ENCODE data around the gene RFX4.

The RFX4 gene

DNA sequence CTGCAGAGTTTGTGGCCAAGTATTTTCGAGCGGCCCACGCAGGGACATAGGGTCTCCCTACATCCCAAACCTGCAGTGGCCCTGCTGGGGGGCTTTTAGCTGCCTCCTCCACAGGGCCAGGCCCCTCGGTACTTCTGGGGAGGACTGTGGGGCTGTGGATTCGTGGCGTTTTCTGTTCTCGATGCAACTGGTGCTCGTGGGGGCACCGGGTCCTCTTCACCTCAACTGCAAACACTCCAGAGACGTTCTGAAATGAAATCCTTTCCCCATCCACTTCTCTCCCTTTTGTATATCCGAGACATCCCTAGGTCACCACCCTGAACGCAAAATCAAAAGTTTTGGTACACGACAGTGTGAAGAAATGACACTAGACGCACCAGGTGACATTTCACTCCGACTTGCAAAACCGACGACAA, 2.3 kb downstream of the RFX4 start:
- no peaks in the 10 kb centered on the region for H3K79me2 ChIP-seq
- TF ChIP-seq, protein P1, sequence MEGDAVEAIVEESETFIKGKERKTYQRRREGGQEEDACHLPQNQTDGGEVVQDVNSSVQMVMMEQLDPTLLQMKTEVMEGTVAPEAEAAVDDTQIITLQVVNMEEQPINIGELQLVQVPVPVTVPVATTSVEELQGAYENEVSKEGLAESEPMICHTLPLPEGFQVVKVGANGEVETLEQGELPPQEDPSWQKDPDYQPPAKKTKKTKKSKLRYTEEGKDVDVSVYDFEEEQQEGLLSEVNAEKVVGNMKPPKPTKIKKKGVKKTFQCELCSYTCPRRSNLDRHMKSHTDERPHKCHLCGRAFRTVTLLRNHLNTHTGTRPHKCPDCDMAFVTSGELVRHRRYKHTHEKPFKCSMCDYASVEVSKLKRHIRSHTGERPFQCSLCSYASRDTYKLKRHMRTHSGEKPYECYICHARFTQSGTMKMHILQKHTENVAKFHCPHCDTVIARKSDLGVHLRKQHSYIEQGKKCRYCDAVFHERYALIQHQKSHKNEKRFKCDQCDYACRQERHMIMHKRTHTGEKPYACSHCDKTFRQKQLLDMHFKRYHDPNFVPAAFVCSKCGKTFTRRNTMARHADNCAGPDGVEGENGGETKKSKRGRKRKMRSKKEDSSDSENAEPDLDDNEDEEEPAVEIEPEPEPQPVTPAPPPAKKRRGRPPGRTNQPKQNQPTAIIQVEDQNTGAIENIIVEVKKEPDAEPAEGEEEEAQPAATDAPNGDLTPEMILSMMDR (IDR thresholded peaks at IDR 0.05) = no peak
- H3K36me3 ChIP-seq (ENCODE audit: control insufficient read depth, insufficient read depth, low read length) = no peaks in the 10 kb centered on the region
- H3K9me3 ChIP-seq (ENCODE audit: control insufficient read depth, low read length) = no peaks in the 10 kb centered on the region
- H3K27ac ChIP-seq = no peak overlapping the region
- no peak overlapping the region for H3K9ac ChIP-seq
- H3K4me3 ChIP-seq (ENCODE audit: low read depth, low read length) = no peak overlapping the region
- no peak overlapping the region for H2AFZ ChIP-seq
- peaks cover 17% of the 10 kb centered on the region for H3K27me3 ChIP-seq (ENCODE audit: control insufficient read depth, insufficient read depth, low read length)
- H3K4me2 ChIP-seq (ENCODE audit: low read length) = no peak overlapping the region
- no peaks in the 10 kb centered on the region for H3K4me1 ChIP-seq

DNA sequence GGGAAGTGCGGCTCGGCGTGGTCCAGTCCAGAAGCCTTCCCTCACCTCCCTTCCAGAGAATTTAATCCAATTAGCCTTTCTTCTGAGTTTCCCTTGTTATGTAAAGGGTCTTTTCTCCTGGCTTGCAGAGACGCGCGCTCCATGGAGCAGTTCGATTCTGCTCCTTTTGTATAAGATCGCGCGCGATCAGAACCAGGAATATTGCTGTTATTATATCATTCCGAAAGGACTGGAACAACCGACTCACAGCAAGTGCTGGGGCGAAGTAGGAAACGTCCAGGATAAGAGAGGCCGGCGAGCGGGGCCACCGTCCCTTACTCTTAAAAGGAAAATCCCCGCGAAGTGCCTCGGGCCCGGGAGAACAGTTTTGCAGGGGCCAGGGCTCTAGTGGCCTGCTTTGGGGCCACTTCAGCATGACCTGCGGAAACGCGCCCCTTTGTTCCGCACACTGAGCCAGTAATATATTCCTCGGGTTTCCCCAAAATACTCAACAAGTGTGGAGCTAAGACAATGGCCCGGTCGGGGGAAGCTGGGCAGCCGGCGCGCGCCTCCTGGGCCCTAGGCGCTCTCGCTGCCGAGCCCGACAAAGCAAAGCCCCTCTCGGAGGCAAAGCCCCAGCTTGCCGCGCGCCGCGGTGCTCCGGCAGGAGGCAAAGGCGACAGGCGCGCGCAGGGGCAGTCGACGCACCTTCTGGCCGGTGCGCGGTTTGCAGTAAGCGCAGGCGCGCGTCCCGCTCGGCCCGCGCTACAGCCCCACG, 2.9 kb downstream of the RFX4 start:
- H3K4me1 ChIP-seq = no peaks in the 10 kb centered on the region
- H3K27me3 ChIP-seq (ENCODE audit: control insufficient read depth, insufficient read depth, low read length) = peaks cover 12% of the 10 kb centered on the region

DNA sequence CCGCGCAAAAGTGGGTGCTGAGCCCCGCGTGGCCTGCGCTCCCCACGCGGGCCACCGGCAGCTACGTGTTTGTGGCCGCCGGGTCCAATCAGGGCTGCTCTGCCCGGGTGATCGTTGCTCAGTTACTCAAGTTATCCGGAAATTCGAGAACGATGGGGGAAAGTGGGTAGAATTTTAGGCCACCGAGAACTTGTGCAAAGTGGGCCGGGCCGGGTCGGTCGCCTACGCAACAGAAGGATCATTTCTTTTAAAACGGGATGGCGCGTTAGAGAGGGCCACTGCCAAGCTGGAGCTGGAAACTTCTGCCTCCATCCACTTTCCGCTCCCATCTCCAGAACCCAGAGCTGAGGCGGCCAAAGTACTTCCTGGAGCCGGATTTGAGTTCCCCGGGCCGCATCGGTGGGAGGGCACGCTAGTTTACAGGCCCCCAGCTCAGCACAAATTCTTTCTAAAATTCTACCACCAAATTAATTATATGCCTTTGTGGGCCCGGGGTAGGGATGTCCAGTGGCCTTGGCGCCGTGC, 3.5 kb downstream of the RFX4 start:
- TF ChIP-seq, protein P1 (IDR thresholded peaks at IDR 0.05) = no peak
- Histone ChIP-seq H3K27me3 (ENCODE audit: control insufficient read depth, insufficient read depth, low read length) (peaks cover 10% of the 10 kb centered on the region), H3K36me3 (ENCODE audit: control insufficient read depth, insufficient read depth, low read length) (no peaks in the 10 kb centered on the region), H3K9me3 (ENCODE audit: control insufficient read depth, low read length) (no peaks in the 10 kb centered on the region), H3K4me3 (ENCODE audit: low read depth, low read length) (no peak overlapping the region), H2AFZ (no peak overlapping the region), H3K27ac (no peak overlapping the region), H3K79me2 (no peaks in the 10 kb centered on the region), H3K4me2 (ENCODE audit: low read length) (peak overlapping the region; percentile 24), H3K4me1 (no peaks in the 10 kb centered on the region), H3K9ac (no peak overlapping the region)

More for the DNA sequence above, 2.9 kb downstream of the RFX4 start:
- H3K36me3 ChIP-seq (ENCODE audit: control insufficient read depth, insufficient read depth, low read length) = no peaks in the 10 kb centered on the region
- H3K4me3 ChIP-seq (ENCODE audit: low read depth, low read length) = no peak overlapping the region
- no peaks in the 10 kb centered on the region for H3K9me3 ChIP-seq (ENCODE audit: control insufficient read depth, low read length)
- H3K27ac ChIP-seq = no peak overlapping the region
- no peaks in the 10 kb centered on the region for H3K79me2 ChIP-seq
- H3K9ac ChIP-seq = no peak overlapping the region
- H3K4me2 ChIP-seq (ENCODE audit: low read length) = peak overlapping the region; percentile 24
- TF ChIP-seq, protein P1 (IDR thresholded peaks at IDR 0.05) = no peak
- no peak overlapping the region for H2AFZ ChIP-seq

DNA sequence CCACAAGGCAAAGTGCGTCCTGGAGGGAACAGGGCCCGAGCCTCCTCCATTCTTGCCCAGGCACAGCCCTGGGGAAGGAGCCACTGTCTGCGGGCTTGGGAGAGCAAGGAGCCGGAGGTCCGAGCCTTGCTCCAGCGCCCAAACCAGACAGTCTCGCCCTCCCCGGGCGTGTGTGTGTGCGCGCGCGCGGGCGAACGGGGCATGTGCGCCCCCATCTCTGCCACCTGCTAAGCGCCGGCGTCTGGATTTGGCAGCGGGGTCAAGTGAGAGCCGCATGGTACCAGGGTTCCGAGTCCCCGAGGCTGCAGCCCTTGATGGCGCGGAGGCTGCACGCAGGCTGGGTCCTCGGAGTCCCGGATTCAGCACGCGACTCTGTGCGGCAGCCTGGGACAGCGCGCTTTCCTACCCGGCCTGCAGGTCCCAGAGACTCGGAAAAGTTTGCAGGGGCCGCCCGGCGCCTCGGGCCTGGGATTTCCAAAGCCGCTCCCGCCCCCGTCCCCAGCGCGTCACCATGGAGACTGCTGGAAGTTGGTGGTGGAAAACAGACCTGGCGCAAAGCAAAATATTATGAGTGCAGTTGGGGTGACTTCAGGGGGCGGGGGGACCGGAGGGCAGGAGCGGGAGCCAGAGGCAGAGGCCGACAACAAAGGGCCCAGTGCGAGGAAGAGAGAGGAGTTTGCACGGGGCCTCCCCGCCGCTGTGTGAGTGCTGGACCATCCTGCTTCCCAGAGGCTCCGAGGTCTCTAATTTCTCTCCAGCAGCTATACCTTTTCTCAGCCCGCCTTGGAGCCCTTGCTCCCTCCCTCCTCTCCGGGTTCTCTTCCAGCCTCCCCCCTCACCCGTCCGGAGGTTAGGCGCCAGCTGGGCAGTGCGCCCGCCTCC, 4.2 kb downstream of the RFX4 start:
- Histone ChIP-seq H3K79me2 (no peaks in the 10 kb centered on the region), H3K4me2 (ENCODE audit: low read length) (peak overlapping the region; percentile 16), H3K4me1 (no peaks in the 10 kb centered on the region), H3K9me3 (ENCODE audit: control insufficient read depth, low read length) (no peaks in the 10 kb centered on the region), H3K36me3 (ENCODE audit: control insufficient read depth, insufficient read depth, low read length) (no peaks in the 10 kb centered on the region), H3K9ac (no peak overlapping the region), H2AFZ (no peak overlapping the region), H3K27ac (no peak overlapping the region), H3K27me3 (ENCODE audit: control insufficient read depth, insufficient read depth, low read length) (peaks cover 10% of the 10 kb centered on the region), H3K4me3 (ENCODE audit: low read depth, low read length) (no peak overlapping the region)
- TF ChIP-seq, protein P1 (IDR thresholded peaks at IDR 0.05) = no peak
